GM18498 (cell line): Measurements from ENCODE around the gene EPB41L1.

Experiments
- ATAC-seq: cut with Tn5 transposase; IDR thresholded peaks from one replicate; pipeline ENCODE4 v1.9.1; 2021; ENCODE audit warnings: mild to moderate bottlenecking, moderate library complexity; ENCODE audit not compliant: unreplicated experiment

EPB41L1 gene

DNA sequence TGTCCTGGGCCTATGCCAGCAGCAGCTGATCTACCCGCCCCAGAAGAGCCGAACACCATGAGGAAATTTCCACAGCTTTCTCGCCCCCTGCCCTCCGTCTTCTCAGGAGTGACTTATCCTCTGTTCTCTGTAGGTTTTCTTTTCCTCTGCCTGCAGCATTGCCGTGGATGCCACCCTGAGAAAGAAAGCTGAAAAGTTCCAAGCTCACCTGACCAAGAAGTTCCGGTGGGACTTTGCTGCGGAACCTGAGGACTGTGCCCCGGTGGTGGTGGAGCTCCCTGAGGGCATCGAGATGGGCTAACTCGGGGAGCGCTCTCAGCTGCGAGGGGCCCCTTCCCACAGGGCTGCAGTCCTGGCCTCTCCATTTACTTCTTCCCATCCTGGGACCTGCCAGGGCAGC lies 100.9 kb downstream of the EPB41L1 start:
- ATAC-seq, result no peak

DNA sequence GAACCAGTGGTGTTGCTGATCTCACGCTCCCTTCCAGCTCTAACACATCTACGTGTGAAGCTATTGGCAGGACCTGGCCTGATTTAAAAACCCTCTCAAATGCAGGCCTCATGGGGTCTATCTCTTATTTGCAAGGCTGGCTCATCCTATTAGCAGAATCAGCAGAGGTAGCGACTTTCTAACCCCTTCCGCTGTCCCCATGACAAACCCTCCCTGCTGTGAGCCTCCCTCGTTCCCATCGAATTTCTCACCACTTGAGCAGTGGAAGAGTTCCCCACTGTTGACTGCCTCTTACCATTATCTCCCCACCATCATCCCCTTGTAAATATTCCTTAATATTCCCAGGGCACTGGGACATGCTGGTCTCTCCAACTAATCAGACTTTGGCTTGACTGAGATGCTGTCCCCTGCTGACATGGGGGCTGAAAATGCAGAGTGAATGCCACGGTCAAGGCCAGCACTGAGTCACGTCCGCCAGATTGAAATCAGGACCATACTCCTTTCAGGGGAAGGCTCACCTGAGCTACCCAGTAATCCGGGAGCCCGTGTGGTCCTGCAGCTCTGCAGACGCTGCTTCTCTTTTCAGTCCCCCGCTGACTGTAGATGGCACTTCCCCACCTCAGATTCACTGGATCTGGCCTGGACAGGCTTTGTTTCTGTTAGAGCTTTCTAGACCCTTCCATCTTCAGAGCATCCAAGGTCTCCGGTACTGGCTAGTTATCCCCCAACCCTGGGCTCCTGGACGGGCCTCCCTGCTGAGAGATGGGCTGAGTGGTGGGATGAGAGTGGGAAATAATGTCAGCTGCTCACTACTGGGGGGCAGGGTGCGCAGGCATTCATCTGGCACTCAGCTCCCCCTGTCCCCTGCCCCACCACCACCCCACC lies 104.9 kb downstream of the EPB41L1 start:
- ATAC-seq, result no peak

DNA sequence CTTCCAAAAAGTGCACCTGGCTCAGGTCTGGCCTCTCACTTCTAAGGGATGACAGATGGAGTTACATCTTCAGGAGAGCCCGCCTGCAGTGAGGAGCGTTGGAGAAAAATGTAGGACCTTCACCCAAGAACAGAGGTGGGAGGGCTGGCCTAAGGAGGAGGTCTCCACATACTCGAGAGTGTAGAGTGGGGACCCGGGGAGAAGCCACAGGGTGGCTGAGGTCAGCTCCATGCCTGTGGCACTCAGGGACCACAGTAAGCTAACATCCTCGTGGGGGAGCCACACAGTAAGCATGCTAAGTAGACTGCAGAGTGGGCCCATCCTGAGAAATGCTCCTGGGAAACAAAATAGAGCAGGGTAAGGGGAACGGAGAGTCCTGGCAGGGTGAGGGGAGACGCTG lies 105.8 kb downstream of the EPB41L1 start:
- ATAC-seq, result no peak

DNA sequence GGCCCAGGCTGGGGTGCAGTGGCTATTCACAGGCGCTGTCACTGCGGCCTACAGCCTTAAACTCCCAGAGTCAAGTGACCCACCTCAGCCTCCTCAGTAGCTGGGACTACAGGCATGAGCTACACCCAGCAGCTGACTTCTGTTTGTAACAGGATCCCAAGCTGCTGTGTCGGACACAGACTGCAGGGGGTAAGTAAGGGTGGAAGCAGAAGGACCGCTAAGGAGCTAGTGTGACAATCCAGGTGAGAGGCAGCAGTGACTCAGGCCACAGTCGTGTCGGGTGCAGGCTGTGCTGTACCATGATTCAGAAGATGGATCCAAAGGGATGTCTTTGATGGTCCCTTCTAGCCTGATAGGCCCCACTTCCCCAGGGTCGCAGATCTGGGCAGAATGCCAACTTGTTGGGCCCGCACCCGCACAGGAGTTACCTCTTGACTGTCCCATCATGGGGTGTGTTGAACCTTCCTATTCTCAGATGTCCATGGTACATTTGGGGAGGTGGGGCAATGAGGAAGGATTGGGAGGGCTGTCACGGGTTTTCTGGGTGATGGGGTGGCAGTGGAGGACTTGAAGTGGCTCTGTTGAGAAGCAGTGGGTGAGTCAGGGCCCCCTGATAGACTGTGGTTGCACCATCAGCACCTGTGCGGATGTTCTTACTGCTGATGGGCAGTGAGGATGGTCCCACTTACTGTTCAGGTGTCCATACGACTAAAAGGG lies 107.0 kb downstream of the EPB41L1 start:
- no peak for ATAC-seq

DNA sequence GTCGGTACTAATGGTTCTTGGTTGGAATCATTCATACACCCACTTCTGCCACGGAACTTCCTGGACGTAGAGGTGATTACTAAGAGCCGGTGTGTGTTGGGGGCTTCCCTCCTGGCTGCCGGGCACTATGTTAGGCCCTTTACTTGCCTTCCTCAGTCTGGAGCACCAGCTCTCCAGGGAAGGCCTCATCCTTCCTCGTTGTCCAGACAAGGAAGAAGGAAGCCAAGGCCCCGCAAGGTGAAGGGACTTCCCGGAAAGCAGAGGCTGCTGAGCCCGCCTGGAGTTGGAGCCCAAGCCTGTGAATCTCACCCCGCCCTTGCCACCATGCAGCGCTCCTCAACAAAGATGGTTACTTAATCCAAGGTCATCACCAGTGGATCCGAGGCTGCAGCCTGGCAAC lies 107.9 kb downstream of the EPB41L1 start:
- ATAC-seq, result no peak

DNA sequence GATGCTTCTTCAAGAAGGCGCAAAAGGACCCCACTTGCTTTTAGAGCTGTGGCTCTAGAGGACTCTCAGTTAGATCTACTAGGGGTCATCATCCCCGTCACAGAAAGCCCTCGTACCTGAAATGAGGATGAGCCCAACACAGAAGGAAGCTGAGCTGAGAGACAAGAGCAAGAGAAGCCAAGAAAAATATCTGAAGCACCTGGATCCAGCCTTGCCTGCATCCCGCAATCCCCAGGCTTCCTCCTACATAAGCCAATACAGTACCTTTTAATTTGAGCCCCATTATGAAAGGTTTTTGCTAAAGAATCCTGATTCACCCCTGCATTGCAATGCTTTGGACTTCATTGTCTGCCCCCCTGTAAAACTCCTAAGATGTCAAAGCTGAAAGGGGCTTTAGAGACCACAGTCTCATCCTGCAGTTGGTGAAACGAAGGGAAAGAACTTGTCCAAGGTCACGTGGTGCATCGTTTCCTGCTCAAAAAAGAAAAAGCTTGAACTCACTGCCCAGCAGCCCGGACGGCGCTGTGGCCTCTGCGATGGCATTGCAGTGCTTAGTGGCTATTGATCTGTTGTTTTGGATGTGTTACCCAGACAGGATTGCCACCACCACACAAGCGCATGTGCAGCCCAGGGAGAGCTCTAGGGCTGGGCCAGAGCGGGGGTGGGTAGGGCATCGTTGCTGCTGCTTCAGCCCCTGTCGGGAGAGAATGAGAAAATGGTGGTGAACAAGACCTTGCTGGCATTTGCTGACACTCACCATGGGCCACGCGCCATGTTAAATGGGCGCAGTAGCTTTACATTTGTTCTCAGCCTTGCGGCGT lies 110.1 kb downstream of the EPB41L1 start:
- ATAC-seq, result no peak

DNA sequence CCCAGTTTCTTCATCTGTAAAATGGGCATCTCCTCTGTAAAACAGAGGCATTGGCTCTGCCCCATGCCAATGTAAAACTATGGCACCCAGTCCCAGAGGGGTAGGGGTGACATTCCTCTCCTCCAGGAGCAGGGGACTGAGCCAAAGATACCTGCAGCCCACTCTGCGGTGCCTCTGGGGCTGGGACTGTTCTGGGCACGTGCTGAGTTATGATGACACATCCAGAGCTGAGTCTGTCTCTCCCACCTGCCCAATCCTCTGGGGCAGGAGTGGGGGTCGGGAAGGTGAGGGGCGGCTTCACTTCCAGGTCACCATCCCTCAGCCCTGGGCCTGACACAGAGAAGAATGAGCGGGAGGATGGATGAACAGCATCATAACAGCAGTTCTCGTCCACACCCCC lies 111.6 kb downstream of the EPB41L1 start:
- ATAC-seq, result no peak

DNA sequence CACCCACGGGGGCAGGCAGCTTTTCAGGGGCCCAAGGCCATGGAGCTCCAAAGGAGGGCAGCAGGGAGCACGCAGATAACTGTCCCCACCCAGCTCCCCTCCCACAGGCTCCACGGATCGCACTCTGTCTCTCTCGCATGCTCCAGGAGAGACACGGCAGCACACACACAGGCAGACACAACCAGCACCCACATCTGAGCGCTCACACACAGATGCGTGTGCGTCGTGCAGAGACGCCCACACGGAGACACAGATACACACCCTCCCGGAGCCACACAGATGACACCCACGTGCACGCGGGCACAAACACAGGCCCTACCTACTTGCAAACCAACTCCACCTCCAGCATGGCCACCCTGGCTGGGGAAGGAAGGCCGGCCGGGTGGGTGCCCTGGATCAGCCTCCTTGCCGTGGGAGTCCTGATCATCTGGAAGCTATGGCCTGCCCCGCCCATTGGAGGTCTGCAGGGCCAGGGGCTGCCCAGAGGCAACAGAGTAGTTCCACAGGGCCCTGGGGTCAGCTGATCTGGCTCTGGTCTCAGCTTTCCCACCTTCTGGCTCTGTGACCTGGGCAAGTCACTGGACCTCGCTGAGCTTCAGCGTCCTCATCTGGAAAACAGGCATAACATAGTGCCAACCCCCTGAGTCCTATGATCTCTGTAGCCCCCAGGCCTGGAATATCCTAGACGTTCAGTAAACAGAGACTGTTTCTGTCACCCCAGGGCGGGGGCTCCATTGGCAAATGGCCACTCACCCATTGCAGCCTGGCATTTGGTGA lies 113.3 kb downstream of the EPB41L1 start:
- ATAC-seq, result no peak

DNA sequence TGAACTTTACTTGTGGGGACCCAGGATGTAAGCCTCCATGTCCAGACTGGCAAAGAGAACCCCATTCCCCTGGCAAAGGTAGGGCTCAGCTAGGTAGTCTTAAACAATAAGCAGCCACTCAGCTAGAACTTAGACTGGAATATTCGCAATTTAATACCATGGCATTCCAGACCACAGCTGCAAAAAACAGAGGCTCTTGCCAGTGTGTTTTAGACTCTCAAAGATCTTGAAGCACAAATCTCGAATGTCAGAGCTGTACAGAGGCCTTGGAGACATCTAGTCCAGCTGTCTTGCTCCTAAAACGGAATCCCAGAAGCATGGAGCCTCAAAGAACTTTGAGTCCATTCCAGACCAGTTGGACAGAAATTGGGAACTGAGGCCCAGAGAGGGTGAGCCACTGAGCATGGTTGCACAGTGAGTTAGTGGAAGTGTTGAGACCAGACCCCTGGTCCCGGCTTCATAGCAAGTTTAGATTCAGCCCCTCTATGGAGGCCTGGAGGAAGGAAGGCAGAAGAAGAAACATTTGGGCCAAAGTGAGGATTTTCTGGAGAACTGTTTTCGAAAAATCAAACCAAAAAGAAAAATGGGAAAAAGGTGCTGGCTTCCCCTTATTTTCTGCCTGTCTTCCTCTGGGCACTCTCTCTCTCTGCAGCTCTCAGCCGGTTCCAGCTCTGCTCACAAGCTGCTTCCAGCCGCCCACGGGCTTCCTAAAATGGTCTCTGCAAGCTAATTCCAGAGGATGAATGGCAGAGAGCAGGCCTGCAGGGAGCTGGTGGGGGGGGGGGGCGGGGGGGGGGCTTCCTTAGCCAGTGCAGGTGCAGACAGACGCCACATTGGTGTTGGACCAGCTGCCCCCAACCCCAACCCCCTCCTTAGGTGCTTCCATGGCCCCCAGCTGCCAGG lies 114.2 kb downstream of the EPB41L1 start:
- ATAC-seq, result no peak

DNA sequence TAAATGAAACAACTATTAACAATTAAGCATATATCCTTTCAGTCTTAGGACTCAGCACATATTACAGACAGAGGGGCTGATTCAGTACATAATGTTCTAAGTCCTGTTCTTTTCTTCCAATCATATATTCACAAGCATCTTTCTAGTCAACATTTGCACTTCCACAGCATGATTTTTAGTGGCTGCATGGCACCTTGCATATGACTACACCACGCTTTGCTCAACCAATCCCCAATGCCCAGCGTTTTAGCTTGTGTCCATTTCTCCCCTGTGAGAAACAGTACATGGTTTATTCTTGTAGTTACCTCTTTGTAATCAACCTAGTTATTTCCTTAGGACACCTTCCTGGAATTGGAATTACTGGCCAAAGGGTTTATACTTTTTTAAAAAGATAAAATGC lies 115.0 kb downstream of the EPB41L1 start:
- no peak for ATAC-seq

DNA sequence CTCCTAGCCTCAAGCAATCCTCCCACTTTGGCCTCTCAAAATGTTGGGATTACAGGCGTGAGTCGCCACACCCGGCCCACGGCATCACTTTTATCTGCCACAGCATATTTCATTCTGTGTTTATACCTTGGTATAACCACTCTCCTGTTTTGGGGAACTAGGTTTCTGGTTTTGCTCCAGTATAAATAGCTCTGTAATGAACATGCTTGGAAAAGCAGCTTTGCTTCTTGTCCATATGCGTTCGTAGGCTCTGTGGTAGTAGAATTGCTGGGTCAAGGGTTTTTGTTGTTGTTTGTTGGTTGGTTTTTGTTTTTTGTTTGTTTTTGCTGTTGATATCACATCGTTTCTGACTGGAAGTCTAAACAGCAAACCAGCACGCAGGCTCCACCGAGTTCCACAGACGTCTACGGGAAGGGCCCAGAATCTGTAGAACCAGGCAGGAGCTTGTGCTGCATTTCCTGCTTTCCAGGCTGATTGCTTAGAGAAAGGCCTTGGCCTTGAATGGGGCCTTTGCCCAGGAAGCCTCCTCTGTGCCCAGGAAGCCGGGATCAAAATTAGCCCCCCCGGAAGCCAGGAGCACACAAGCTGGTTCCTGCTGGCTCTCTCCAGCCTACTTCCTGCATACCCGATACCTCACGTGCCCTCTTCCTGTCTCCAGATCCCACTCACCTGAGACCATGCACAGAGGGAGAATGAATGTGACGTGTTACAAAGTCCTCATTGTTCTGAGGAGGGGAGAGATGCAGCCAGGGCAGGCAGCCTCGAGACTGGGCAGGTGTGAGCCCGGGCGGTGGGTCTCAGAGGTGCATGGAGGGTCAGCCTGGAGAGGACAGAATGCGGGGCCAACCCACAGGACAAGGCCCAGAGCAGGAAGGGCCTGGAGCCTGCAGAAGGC lies 116.5 kb downstream of the EPB41L1 start:
- no peak for ATAC-seq

DNA sequence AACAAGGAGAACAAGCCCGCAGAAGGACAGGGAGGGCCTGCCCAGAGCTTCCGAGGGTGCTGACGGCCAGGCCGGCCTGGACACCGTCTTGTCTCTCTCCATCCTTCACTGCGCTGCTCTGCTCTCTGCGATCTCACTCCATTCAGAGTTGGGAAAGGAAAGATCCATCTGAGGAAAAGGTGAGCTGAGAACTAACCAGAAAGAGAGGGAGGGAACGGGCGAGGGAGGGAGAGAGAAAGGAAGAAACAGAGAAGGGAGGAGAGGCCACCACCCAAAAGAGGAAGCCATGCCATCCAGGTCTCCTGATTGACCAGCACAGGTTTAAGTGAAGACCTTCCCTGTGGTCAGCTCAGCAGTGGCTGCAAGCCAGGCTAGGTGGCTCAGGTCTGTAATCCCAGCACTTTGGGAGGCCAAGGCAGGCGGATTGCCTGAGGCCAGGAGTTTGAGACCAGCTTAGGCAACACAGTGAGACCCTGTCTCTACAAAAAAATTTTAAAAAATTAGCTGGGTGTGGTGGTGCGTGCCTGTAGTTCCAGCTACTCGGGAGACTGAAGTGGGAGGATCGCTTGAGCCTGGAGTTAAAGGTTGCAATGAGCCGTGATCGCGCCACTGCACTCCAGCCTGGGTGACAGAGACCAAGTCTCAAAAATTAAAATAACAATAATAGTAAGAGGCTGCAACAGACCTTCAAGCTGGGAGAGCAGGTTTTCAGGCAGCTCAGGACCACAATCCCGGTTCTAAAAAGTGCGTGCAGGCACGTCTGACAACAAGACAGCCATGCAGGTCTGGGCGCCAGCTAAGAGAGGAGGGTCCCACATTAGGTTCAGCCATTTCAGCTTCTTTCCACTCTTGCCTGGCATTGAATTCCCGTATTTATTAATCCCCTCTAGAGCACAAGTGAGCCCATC lies 117.4 kb downstream of the EPB41L1 start:
- ATAC-seq, result no peak

DNA sequence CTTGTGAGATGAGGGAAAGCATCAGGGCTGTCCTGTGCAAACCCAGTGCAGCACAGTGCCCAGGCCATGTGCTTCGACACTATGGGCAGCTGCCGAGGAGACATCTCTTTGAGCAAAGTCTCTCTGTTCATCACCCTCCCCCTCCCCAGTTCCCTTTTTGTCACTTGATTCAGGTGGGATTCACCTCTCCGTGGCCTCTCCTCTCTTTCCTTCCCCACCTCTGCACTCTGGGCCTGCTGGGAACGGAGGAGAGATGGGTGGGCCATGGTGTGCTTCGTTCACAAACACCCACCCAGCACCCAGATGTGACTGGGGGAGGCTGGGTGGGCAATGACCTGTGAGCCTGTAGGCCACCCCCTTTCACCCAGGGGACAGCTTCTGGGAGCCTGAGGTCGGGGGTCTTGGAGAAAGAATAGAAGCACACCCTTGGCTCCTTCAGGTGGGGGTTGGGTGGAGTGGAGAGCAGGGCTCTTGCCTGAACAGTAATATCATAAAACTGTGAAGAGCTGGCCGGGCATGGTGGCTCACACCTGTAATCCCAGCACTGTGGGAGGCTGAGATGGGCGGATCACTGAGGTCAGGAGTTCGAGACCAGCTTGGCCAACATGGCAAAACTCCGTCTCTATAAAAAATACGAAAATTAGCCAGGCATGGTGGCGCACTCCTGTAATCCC lies 118.1 kb downstream of the EPB41L1 start:
- ATAC-seq, result no peak

DNA sequence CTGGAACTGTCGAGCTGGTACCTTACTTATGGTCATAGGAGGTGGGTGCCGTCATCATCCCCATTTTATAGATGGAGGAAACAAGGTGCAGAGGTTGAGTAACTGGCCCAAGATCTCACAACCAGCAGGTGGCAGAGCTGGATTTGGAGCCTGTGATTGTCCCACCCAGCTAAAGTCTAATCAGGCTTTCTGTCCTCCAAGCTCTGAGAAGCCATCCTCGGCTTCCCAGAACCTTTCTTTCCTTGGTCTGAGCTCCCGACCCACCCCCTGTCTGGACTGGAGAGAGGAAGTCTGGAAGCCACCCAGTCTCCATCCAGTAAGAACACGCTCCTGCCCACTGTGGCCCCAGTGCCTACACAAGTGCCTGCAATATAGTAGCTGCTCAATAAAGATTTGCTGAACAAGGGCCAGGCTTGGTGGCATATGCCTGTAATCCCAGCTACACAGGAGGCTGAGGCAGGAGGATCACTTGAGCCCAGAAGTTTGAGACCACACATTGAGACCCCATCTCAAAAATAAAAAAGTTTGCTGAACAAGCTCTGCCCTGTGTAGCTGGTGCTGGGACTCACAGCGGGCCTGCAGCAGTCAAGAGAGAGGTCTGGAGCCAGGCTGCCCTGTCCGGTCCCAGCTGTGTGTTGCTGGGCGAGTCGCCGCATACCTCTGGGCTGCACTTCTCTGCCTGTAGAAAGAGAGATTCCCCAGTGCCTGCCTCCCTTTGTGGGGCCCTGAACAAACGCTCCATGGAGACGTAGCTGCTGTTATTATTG lies 119.1 kb downstream of the EPB41L1 start:
- ATAC-seq, result no peak

DNA sequence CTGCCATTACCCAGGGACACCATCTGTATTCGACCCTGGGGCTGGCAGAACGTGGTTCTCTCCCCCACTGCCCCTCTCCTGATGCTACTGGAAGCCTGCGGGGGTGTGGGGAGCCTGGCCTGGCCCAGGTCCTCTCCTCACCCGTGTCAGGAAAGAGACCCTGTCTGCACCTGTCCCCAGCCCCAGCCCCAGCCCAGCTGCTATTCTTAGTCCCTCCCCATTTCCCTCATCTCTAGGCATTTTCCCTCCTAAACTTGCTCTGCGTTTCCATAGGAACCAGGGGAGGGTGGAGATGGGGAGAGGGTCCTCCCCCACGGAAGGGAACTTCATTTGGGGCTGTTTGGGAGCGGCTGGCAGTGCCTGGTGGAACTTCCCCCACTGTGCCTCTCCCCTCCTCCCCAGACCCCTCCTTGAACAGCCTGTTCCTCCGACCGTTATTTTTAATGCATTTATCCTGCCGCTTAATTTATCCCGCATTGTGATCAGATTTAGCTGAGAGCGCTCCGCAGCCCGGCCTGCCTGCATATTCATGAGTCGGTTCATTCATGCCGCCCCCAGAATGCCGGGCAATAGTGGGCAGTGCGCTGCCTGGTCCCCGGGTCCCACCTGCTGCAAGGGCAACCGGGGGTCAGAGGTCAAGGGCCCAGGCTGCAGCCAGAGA lies 119.8 kb downstream of the EPB41L1 start:
- no peak for ATAC-seq

DNA sequence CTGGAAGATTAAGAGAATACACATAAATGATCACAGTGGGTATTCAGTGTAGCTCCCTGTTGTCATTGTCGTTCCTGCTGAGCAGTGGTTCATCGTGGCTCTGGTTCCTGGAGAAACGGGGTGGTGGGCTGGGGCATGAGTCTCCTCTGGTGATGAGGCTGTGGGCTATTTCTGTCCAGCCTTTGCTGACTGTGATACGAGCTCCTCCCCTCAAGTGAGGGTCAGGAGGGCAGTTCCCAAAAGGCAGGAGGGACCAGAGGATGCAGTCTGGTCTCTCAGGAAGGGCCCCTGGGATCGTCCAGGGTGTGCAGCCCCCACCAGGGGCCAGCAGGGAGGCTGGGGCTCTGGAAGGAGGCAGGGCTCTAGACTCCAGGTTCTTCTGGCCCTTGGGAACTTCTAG lies 120.5 kb downstream of the EPB41L1 start:
- ATAC-seq, result no peak
